Measurements from ENCODE around the gene ZDHHC14.

- TF ChIP-seq CTCF (IDR thresholded peaks at IDR 0.05; ENCODE audit: low read depth, low read length) (no peak), POLR2A (IDR thresholded peaks at IDR 0.05; ENCODE audit: extremely low read depth, insufficient read length) (no peak), MYC (IDR thresholded peaks at IDR 0.05; ENCODE audit: low read depth, low read length) (no peak), MAX (IDR thresholded peaks at IDR 0.05; ENCODE audit: low read depth, low read length) (no peak)
Measured at GRCh38 chr6:157346373-157346772, 34.6 kb upstream of the ZDHHC14 start.

Data from NB4 (cell line).